ENCODE measurements around the gene QKI.

Gene QKI

DNA sequence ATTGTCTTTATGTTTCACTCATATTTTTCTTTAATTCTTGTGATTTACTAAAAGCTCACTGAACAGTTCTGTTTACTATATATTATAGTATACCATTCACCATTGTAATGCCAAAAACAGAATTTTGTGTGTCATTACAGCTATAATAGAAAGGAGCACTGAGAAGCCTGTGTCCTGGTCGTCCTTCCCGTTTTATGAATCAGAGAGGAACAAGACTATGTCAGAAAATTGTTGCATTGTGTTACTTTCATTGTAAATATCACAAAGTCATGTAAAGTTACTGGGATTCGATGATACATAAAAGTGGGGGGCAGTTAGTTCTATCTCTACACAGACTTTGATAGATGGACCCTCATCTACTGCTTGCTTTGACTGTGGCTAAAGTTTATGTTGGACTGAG lies 145.1 kb downstream of the QKI start:
- Histone ChIP-seq H3K36me3 (ENCODE audit: control insufficient read depth, insufficient read depth, low read length) (no peaks in the 10 kb centered on the region), H3K4me3 (ENCODE audit: low read depth, low read length) (no peak overlapping the region), H3K4me2 (ENCODE audit: low read length) (no peak overlapping the region), H3K9ac (no peak overlapping the region), H3K27ac (no peak overlapping the region), H3K9me3 (ENCODE audit: control insufficient read depth, low read length) (no peaks in the 10 kb centered on the region), H3K27me3 (ENCODE audit: control insufficient read depth, insufficient read depth, low read length) (no peaks in the 10 kb centered on the region), H3K4me1 (no peaks in the 10 kb centered on the region), H2AFZ (no peak overlapping the region), H3K79me2 (peaks cover 5% of the 10 kb centered on the region)
- TF ChIP-seq, protein P1, sequence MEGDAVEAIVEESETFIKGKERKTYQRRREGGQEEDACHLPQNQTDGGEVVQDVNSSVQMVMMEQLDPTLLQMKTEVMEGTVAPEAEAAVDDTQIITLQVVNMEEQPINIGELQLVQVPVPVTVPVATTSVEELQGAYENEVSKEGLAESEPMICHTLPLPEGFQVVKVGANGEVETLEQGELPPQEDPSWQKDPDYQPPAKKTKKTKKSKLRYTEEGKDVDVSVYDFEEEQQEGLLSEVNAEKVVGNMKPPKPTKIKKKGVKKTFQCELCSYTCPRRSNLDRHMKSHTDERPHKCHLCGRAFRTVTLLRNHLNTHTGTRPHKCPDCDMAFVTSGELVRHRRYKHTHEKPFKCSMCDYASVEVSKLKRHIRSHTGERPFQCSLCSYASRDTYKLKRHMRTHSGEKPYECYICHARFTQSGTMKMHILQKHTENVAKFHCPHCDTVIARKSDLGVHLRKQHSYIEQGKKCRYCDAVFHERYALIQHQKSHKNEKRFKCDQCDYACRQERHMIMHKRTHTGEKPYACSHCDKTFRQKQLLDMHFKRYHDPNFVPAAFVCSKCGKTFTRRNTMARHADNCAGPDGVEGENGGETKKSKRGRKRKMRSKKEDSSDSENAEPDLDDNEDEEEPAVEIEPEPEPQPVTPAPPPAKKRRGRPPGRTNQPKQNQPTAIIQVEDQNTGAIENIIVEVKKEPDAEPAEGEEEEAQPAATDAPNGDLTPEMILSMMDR (IDR thresholded peaks at IDR 0.05) = no peak

DNA sequence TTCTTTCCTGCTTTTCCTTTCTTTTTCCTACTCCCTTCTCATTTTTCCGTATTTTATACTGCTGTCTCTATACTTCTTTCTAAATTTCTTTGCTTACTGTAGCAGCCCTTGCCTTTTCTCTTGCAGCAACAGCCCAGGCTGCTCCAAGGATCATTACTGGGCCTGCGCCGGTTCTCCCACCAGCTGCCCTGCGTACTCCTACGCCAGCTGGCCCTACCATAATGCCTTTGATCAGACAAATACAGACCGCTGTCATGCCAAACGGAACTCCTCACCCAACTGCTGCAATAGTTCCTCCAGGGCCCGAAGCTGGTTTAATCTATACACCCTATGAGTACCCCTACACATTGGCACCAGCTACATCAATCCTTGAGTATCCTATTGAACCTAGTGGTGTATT lies 148.8 kb downstream of the QKI start:
- TF ChIP-seq, protein P1 (IDR thresholded peaks at IDR 0.05) = no peak
- Histone ChIP-seq H3K36me3 (ENCODE audit: control insufficient read depth, insufficient read depth, low read length) (no peaks in the 10 kb centered on the region), H3K4me3 (ENCODE audit: low read depth, low read length) (no peak overlapping the region), H3K4me2 (ENCODE audit: low read length) (no peak overlapping the region), H3K27me3 (ENCODE audit: control insufficient read depth, insufficient read depth, low read length) (no peaks in the 10 kb centered on the region), H3K9me3 (ENCODE audit: control insufficient read depth, low read length) (no peaks in the 10 kb centered on the region), H3K27ac (no peak overlapping the region), H2AFZ (no peak overlapping the region), H3K79me2 (peaks cover 2% of the 10 kb centered on the region), H3K4me1 (no peaks in the 10 kb centered on the region), H3K9ac (no peak overlapping the region)

DNA sequence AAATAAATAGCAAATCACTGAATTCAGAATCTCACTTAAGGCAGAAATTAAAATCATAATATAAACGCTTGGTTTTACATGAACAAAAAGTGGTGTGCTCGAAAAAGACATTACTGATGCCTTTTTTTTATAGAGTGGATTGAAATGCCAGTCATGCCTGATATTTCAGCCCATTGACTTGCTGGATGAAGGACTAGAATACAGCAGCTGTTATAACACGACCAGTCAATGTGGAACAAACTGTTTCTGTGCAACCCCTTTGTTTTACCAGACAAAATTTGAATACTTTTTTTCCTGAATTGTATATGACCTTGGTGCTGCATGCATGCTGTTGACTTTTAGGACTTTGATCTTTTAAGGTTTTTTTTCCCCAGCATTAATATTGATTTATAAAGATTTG lies 150.0 kb downstream of the QKI start:
- TF ChIP-seq, protein P1 (IDR thresholded peaks at IDR 0.05) = no peak
- Histone ChIP-seq H3K36me3 (ENCODE audit: control insufficient read depth, insufficient read depth, low read length) (no peaks in the 10 kb centered on the region), H3K4me1 (no peaks in the 10 kb centered on the region)

DNA sequence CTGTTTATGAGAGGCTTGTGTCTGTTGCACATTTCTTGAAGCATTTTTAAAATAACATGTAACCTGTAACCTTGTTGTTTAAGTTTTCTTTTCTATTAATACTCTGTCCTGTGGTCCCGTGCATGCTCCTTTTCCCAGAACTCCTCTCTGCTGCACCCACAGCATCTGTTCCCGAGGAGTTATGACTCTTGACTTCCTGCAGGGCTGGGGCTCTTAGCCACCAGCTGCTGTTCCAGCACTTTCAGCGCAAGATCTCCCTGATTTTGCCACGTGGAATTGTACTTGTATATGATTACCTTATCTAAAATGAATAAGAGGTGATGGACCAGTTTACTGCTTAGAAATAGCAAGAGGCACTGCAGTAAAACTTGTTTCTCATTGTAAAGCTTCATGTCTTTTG lies 150.6 kb downstream of the QKI start:
- H3K27ac ChIP-seq = no peak overlapping the region
- H2AFZ ChIP-seq = no peak overlapping the region
- H3K79me2 ChIP-seq = no peaks in the 10 kb centered on the region
- no peak overlapping the region for H3K9ac ChIP-seq
- H3K36me3 ChIP-seq (ENCODE audit: control insufficient read depth, insufficient read depth, low read length) = no peaks in the 10 kb centered on the region
- H3K4me1 ChIP-seq = no peaks in the 10 kb centered on the region
- no peaks in the 10 kb centered on the region for H3K9me3 ChIP-seq (ENCODE audit: control insufficient read depth, low read length)
- H3K27me3 ChIP-seq (ENCODE audit: control insufficient read depth, insufficient read depth, low read length) = no peaks in the 10 kb centered on the region
- TF ChIP-seq, protein P1 (IDR thresholded peaks at IDR 0.05) = no peak
- H3K4me2 ChIP-seq (ENCODE audit: low read length) = no peak overlapping the region
- H3K4me3 ChIP-seq (ENCODE audit: low read depth, low read length) = no peak overlapping the region

More for the DNA sequence above, 150.0 kb downstream of the QKI start:
- Histone ChIP-seq H3K27me3 (ENCODE audit: control insufficient read depth, insufficient read depth, low read length) (no peaks in the 10 kb centered on the region), H3K4me3 (ENCODE audit: low read depth, low read length) (no peak overlapping the region), H3K27ac (no peak overlapping the region), H3K79me2 (peaks cover 2% of the 10 kb centered on the region), H2AFZ (no peak overlapping the region), H3K9me3 (ENCODE audit: control insufficient read depth, low read length) (no peaks in the 10 kb centered on the region), H3K9ac (no peak overlapping the region), H3K4me2 (ENCODE audit: low read length) (no peak overlapping the region)

DNA sequence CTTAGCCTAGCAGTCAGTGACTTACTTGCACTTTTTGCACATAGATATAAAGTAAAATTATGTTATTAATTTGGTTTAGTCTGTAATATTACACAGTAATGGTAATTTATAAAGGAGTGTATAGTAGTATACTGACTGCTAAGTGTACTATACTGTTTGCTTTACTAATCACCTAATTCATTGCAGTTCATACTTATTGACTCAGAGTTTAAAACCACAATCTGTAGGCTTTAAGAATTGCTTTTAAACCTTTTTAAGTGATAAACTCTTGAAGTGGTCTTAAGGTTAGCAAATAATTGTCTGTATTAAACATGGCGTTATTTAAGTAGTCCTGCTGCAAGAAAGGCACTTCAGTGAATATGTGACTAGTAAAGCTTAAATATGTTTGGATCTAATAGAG lies 151.5 kb downstream of the QKI start:
- H3K4me2 ChIP-seq (ENCODE audit: low read length) = no peak overlapping the region
- TF ChIP-seq, protein P1 (IDR thresholded peaks at IDR 0.05) = no peak
- no peaks in the 10 kb centered on the region for H3K36me3 ChIP-seq (ENCODE audit: control insufficient read depth, insufficient read depth, low read length)
- H2AFZ ChIP-seq = no peak overlapping the region
- H3K27me3 ChIP-seq (ENCODE audit: control insufficient read depth, insufficient read depth, low read length) = no peaks in the 10 kb centered on the region
- H3K4me3 ChIP-seq (ENCODE audit: low read depth, low read length) = no peak overlapping the region
- H3K27ac ChIP-seq = no peak overlapping the region
- no peak overlapping the region for H3K9ac ChIP-seq
- no peaks in the 10 kb centered on the region for H3K9me3 ChIP-seq (ENCODE audit: control insufficient read depth, low read length)
- H3K4me1 ChIP-seq = no peaks in the 10 kb centered on the region
- no peaks in the 10 kb centered on the region for H3K79me2 ChIP-seq

All from parathyroid adenoma (tissue), 2 donors.